Mesothelial cell of epicardium (in vitro differentiated cells): ENCODE results near the gene CIC. TPM values are rescaled to one million over a fixed set of nuclear protein-coding genes. Genes with fewer than 3 reads are reported as not detected.

Experiments used
- DNase-seq, 2 experiments: peaks; one replicate each; pipeline ENCODE4 v3.0.0; 2021; ENCODE audit warnings: low spot score in 2 of 2; ENCODE audit not compliant: unreplicated experiment in 2 of 2
- H3K27ac Mint-ChIP-seq: 2 replicates; pipeline ENCODE4 v1.8.0; 2021; ENCODE audit warnings: mixed read lengths
- H3K27me3 Mint-ChIP-seq: 2 replicates; pipeline ENCODE4 v1.8.0; 2021; ENCODE audit warnings: low read depth, mixed read lengths
- H3K36me3 Mint-ChIP-seq: 2 replicates; pipeline ENCODE4 v1.8.0; 2021; ENCODE audit warnings: mixed read lengths
- H3K4me1 Mint-ChIP-seq: 2 replicates; pipeline ENCODE4 v1.8.0; 2021; ENCODE audit warnings: mixed read lengths
- H3K4me3 Mint-ChIP-seq: 2 replicates; pipeline ENCODE4 v1.8.0; 2021; ENCODE audit warnings: mild to moderate bottlenecking, moderate library complexity, mixed read lengths
- H3K9me3 Mint-ChIP-seq: 2 replicates; pipeline ENCODE4 v1.8.0; 2021; ENCODE audit warnings: mixed read lengths
- total RNA-seq: library from RNA; stranded (reverse); gene quantifications from 3 replicates; pipeline ENCODE4 v1.2.1, GENCODE V29; 2021
- TF ChIP-seq, protein P1 (sequence below): fragments of 200-600 bp; sonication (generic); IDR thresholded peaks from one replicate; pipeline ENCODE4 v1.5.0; 2021; ENCODE audit warnings: antibody characterized with exemption; ENCODE audit not compliant: unreplicated experiment

The CIC gene
- total RNA-seq, 1 donor from 2014 or later = 90.9 TPM

DNA sequence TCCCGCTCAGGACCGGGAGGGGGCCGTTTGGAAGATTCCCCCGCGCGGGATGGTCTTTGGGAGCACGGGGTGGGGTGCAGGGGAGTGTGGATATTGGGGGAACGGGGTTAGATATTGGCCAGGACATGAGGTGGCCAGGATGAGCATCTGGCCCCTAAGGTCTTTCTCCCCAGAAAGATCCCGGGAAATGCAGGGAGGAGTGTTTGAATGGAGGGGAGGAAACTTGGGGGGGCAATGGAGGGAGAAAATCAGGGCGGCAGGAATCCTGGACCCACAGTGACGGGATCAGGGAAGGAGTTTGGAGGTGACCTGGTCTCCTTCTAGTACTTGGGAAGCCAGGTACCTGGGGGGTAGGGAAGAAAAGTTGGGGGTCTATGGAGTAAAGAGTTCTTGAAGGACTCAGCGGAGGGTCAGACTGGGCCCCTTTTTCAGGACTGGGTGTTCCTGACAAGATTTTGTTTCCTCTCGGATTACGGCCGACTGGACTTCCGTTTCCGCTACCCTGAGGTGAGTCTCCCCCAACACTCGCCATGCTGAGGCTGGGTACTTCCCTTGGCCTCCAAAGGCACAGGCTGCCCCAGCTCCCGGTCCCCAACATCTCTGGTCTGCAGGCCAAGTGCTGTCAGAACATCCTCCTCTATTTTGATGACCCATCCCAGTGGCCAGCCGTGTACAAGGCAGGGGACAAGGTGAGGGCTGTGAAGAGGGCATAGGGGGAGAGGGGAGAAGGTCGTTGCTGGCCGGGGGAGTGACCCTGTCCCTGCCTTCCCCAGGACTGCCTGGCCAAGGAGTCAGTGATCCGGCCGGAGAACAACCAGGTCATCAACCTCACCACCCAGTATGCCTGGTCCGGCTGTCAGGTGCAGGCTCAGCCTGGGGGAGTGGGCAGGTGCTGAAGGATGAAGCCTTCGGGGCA, 45.0 kb downstream of the CIC start:
- Mint-ChIP-seq H3K27ac (no peak overlapping the region), H3K27me3 (peaks cover 63% of the 10 kb centered on the region)
- TF ChIP-seq, protein P1, sequence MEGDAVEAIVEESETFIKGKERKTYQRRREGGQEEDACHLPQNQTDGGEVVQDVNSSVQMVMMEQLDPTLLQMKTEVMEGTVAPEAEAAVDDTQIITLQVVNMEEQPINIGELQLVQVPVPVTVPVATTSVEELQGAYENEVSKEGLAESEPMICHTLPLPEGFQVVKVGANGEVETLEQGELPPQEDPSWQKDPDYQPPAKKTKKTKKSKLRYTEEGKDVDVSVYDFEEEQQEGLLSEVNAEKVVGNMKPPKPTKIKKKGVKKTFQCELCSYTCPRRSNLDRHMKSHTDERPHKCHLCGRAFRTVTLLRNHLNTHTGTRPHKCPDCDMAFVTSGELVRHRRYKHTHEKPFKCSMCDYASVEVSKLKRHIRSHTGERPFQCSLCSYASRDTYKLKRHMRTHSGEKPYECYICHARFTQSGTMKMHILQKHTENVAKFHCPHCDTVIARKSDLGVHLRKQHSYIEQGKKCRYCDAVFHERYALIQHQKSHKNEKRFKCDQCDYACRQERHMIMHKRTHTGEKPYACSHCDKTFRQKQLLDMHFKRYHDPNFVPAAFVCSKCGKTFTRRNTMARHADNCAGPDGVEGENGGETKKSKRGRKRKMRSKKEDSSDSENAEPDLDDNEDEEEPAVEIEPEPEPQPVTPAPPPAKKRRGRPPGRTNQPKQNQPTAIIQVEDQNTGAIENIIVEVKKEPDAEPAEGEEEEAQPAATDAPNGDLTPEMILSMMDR = no peak

DNA sequence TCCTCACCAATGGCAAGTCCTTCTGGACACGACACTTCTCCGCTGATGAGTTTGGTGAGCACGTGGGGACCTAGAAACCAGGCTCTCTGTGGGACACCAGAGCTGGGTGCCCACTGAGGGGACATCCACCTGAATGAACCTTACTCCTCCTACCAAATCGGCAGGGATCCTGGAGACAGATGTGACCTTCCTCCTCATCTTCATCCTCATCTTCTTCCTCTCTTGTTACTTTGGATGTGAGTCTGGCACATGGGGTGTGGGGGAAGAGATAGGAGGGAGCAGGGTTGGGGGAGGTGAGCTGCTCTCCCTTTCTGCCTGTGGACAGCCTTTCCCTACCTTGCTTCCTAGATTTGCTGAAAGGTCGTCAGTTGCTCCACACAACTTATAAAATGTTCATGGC, 46.0 kb downstream of the CIC start:
- TF ChIP-seq, protein P1 = no peak
- no peak overlapping the region for H3K4me3 Mint-ChIP-seq
- DNase-seq = no peak
- H3K4me1 Mint-ChIP-seq = peaks cover 7% of the 10 kb centered on the region
- H3K27ac Mint-ChIP-seq = no peak overlapping the region
- H3K9me3 Mint-ChIP-seq = no peaks in the 10 kb centered on the region
- no peaks in the 10 kb centered on the region for H3K36me3 Mint-ChIP-seq
- peaks cover 69% of the 10 kb centered on the region for H3K27me3 Mint-ChIP-seq

More for the DNA sequence above, 45.0 kb downstream of the CIC start:
- peak overlapping the region; percentile 63 for H3K4me3 Mint-ChIP-seq
- no peaks in the 10 kb centered on the region for H3K36me3 Mint-ChIP-seq
- peaks cover 7% of the 10 kb centered on the region for H3K4me1 Mint-ChIP-seq
- DNase-seq = no peak
- no peaks in the 10 kb centered on the region for H3K9me3 Mint-ChIP-seq

DNA sequence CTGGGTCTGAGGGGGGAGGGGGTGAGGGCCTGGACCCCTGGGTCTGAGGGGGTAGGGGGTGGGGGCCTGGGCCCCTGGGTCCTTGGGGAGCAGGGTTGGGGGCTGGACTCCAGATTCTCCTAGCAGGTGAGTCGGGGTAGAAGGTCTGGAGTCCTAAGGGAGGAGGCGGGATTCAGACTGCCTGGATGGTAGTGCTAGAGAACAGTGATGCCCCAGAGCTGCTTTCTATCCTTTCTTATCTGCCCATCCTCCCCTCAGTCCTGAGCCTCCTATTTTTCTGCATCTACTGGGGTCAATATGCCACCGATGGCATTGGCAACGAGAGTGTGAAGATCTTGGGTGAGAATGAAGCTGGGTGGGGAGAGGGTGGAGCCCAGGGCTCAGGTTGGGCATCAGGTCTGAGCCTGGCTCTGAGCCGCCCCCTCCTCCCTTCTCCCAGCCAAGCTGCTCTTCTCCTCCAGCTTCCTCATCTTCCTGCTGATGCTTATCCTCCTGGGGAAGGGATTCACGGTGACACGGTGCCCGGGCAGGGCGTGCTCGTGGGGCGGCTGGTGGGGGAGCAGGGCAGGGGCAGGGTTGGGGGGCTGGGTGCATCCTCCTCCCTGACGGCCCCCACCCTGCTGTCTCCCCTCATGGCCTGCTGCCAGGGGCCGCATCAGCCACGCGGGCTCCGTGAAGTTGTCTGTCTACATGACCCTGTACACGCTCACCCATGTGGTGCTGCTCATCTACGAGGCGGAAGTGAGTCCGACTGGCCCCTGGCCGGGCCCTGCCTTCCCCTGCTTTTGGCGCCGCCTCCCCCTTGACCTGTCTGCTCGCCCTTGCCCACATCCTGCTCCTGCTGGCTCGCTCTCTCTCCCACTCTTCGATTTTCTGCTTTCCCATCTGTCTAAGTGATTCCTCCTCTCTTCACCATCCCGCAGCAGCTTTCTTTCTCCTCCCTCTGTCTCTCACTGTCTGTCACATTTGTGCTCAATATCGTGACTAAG, 47.5 kb downstream of the CIC start:
- H3K27me3 Mint-ChIP-seq = peaks cover 79% of the 10 kb centered on the region

DNA sequence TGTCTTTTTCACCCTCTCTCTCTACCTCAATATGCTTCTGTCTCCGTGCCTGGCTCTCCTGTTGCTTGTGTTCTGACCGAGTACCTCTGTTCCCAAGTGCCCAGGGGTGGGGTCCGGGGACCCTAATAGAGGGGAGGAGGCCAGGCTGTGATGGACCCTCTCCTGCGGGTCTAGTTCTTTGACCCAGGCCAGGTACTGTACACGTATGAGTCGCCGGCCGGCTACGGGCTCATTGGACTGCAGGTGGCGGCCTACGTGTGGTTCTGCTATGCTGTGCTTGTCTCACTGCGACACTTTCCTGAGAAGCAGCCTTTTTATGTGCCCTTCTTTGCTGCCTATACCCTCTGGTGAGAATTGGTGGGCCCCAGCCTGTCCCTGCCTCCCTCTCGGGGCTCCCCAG, 48.5 kb downstream of the CIC start:
- Mint-ChIP-seq H3K27ac (no peak overlapping the region), H3K4me1 (peaks cover 7% of the 10 kb centered on the region), H3K36me3 (no peaks in the 10 kb centered on the region), H3K27me3 (peaks cover 81% of the 10 kb centered on the region), H3K9me3 (no peaks in the 10 kb centered on the region), H3K4me3 (no peak overlapping the region)
- TF ChIP-seq, protein P1 = no peak
- no peak for DNase-seq

More for the DNA sequence above, 47.5 kb downstream of the CIC start:
- no peak for DNase-seq
- Mint-ChIP-seq H3K36me3 (no peaks in the 10 kb centered on the region), H3K4me1 (peaks cover 7% of the 10 kb centered on the region), H3K9me3 (no peaks in the 10 kb centered on the region), H3K27ac (no peak overlapping the region), H3K4me3 (no peak overlapping the region)
- TF ChIP-seq, protein P1 = no peak

DNA sequence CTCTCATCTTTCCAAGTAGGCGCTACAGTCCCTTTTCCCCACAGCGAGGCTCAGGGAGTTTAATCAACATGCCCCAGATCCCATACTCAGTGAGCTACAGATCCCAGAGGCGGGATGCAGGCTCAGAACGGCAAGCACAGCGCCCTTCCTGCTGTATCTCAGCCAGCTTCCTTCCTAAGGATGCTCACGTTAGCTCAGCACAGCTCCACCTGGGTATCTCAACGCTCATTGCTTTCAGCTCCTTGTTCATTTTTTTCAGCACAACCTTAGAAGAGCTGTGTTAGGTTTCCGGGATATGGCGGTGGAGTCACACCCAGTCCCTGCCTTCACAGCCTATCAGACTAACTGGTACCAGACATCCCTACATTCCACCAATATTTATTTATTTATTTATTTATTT, 53.3 kb downstream of the CIC start:
- H3K27me3 Mint-ChIP-seq = peaks cover 66% of the 10 kb centered on the region
- no peak overlapping the region for H3K4me3 Mint-ChIP-seq
- no peak for DNase-seq
- no peak overlapping the region for H3K27ac Mint-ChIP-seq
- peaks cover 17% of the 10 kb centered on the region for H3K4me1 Mint-ChIP-seq
- H3K9me3 Mint-ChIP-seq = no peaks in the 10 kb centered on the region
- H3K36me3 Mint-ChIP-seq = peaks cover 3% of the 10 kb centered on the region
- TF ChIP-seq, protein P1 = no peak
